AG04449 (cell line): ENCODE results near the gene KCNMB4.
A peak's percentile ranks its signal among the peaks of the same experiment; 100 is the strongest.

Experiments
- CTCF ChIA-PET: fragments of 350-600 bp; formaldehyde crosslinking; extraction: SDS; loops from one replicate; lab custom pipeline; 2021; ENCODE audit warnings: antibody characterized with exemption; lab: Yijun Ruan, JAX
- POLR2A ChIA-PET: fragments of 400-600, 350-600 bp; formaldehyde crosslinking; extraction: SDS; loops from one replicate; lab custom pipeline; 2020; ENCODE audit warnings: antibody characterized with exemption, inconsistent platforms; lab: Yijun Ruan, JAX
- DNase-seq: peaks from one replicate; pipeline ENCODE4 v3.0.0-alpha.2; 2010; ENCODE audit warnings: low read depth, low spot score
- H3K4me3 ChIP-seq: 2 replicates; pipeline ENCODE4 v1.5.1; 2011; ENCODE audit warnings: low read depth, mild to moderate bottlenecking, control low read depth, low read length
- CTCF ChIP-seq: IDR thresholded peaks from one replicate; pipeline ENCODE4 v1.5.1; 2011; ENCODE audit warnings: mild to moderate bottlenecking, moderate library complexity, low read length, control low read depth, inconsistent platforms; ENCODE audit not compliant: insufficient read depth; ENCODE audit errors: missing control alignments

Gene KCNMB4

GRCh38 chr12:70354787-70355186, 11.3 kb upstream of the KCNMB4 start:
- POLR2A ChIA-PET, result no interaction called here

GRCh38 chr12:70355972-70356371, 10.1 kb upstream of the KCNMB4 start:
- no peak overlapping the region for H3K4me3 ChIP-seq
- no peak for DNase-seq
- ChIA-PET CTCF (interaction anchor here (0.8 to 2.5 kb wide), 3 partner anchors 43 to 476 kb away, joined by 3 to 14 read pairs (median 3); no protein-coding TSS in a partner anchor), POLR2A (no interaction called here)
- TF ChIP-seq CTCF, result no peak

More at GRCh38 chr12:70354787-70355186, 11.3 kb upstream of the KCNMB4 start:
- CTCF ChIA-PET, result no interaction called here
- DNase-seq, result no peak
- no peak for TF ChIP-seq CTCF
- no peak overlapping the region for H3K4me3 ChIP-seq

- no peak for TF ChIP-seq CTCF
- CTCF ChIA-PET, result interaction anchor here (0.6 kb wide), 1 partner anchor 459 kb away, joined by 3 read pairs; no protein-coding TSS in a partner anchor
- POLR2A ChIA-PET, result no interaction called here
- DNase-seq, result no peak
- H3K4me3 ChIP-seq, result no peak overlapping the region
These were observed 6.5 kb upstream of the KCNMB4 start for GRCh38 chr12:70359458-70360197.

GRCh38 chr12:70360218-70360617, 5.9 kb upstream of the KCNMB4 start:
- H3K4me3 ChIP-seq, result no peak overlapping the region
- no peak for TF ChIP-seq CTCF
- DNase-seq, result no peak
- ChIA-PET POLR2A (no interaction called here), CTCF (interaction anchor here (0.6 to 1.3 kb wide), 2 partner anchors 459 to 481 kb away, joined by 3 to 4 read pairs; no protein-coding TSS in a partner anchor)

GRCh38 chr12:70364695-70365397, 1.2 kb upstream of the KCNMB4 start:
- H3K4me3 ChIP-seq, result no peak overlapping the region; the same call in 1 of the 2 replicates
- ChIA-PET CTCF (interaction anchor here (1.0 to 1.1 kb wide), 3 partner anchors 464 to 486 kb away, joined by 3 to 5 read pairs (median 4); no protein-coding TSS in a partner anchor), POLR2A (no interaction called here)
- no peak for DNase-seq
- TF ChIP-seq CTCF, result no peak

- DNase-seq, result no peak
- H3K4me3 ChIP-seq, result peak overlapping the region; percentile 63
- ChIA-PET CTCF (interaction anchor here (1.0 kb wide), 1 partner anchor 480 kb away, joined by 3 read pairs; no protein-coding TSS in a partner anchor), POLR2A (no interaction called here)
- no peak for TF ChIP-seq CTCF
These were observed 767 bp upstream of the KCNMB4 start for GRCh38 chr12:70365398-70365647.
